Right atrium auricular region (tissue), 2 donors: ENCODE data around the gene STK32B. TPM values are rescaled to one million over a fixed set of nuclear protein-coding genes. Genes with fewer than 3 reads are reported as not detected.

Experiments used
- DNase-seq: peaks from one replicate; pipeline ENCODE4 v3.0.0-alpha.2; 2019; ENCODE audit warnings: low spot score
- H3K27ac ChIP-seq, 2 donors: fragments of 200-600 bp; sonication (generic); 1 replicate in 1 of 2; 2 replicates in 1 of 2; pipeline ENCODE4 v1.5.1; 2016 to 2019
- H3K27me3 ChIP-seq, 2 donors: fragments of 200-600 bp; sonication (generic); one replicate each; pipeline versions ENCODE4 v1.5.1 to v1.6.0; 2017 to 2019
- H3K36me3 ChIP-seq: fragments of 200-600 bp; sonication (generic); one replicate; pipeline ENCODE4 v1.5.1; 2016
- H3K4me1 ChIP-seq, 2 donors: fragments of 200-600 bp; sonication (generic); one replicate each; pipeline versions ENCODE4 v1.5.1 to v1.6.0; 2017 to 2019
- H3K4me3 ChIP-seq, 2 donors: fragments of 200-600 bp; sonication (generic); 1 replicate in 1 of 2; 2 replicates in 1 of 2; pipeline ENCODE4 v1.5.1; 2017 to 2019; ENCODE audit warnings: mild to moderate bottlenecking in 1 of 2, moderate library complexity in 1 of 2
- H3K9me3 ChIP-seq, 2 donors: fragments of 200-600 bp; sonication (generic); one replicate each; pipeline ENCODE4 v1.5.1; 2019
- total RNA-seq, 2 donors: library from RNA; depleted of rRNA; stranded (reverse); fragments of >200 nt; gene quantifications; one replicate each; pipeline ENCODE4 v1.1.0, GENCODE V29; 2016
- TF ChIP-seq, protein P1 (sequence below), 2 donors: fragments of 200-600 bp; sonication (generic); IDR thresholded peaks; one replicate each; pipeline ENCODE4 v1.5.1; 2019; ENCODE audit warnings: antibody characterized with exemption in 2 of 2

Gene STK32B
- total RNA-seq, 2 donors from 2014 or later: 0.31 to 0.59 TPM

- Histone ChIP-seq H3K27me3 (no peaks in the 10 kb centered on the region), H3K4me3 (no peak overlapping the region), H3K9me3 (no peaks in the 10 kb centered on the region), H3K36me3 (no peaks in the 10 kb centered on the region), H3K27ac (no peak overlapping the region), H3K4me1 (no peaks in the 10 kb centered on the region)
- DNase-seq: no peak
- TF ChIP-seq, protein P1, sequence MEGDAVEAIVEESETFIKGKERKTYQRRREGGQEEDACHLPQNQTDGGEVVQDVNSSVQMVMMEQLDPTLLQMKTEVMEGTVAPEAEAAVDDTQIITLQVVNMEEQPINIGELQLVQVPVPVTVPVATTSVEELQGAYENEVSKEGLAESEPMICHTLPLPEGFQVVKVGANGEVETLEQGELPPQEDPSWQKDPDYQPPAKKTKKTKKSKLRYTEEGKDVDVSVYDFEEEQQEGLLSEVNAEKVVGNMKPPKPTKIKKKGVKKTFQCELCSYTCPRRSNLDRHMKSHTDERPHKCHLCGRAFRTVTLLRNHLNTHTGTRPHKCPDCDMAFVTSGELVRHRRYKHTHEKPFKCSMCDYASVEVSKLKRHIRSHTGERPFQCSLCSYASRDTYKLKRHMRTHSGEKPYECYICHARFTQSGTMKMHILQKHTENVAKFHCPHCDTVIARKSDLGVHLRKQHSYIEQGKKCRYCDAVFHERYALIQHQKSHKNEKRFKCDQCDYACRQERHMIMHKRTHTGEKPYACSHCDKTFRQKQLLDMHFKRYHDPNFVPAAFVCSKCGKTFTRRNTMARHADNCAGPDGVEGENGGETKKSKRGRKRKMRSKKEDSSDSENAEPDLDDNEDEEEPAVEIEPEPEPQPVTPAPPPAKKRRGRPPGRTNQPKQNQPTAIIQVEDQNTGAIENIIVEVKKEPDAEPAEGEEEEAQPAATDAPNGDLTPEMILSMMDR (IDR thresholded peaks at IDR 0.05): no peak
These were observed 314.1 kb downstream of the STK32B start for GRCh38 chr4:5365071-5366008.

DNA sequence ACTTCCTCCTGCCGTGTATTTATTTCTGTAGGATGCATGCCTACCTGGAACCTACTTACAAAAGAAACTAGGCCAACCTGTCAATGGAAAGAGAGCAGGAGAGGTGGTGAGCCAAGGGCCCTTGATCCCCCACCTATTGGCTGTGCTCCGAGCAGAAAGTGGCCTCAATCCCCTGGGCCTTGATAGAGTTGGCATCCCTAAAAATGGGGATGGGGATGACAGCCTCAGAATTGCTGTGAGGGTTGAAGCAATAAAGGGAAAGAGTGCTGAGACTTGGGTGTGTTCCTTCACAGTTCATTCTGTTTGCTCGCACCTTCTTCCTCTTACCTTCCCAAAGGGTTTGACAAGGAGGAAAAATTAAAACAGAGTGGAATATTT, 314.7 kb downstream of the STK32B start:
- TF ChIP-seq, protein P1 (IDR thresholded peaks at IDR 0.05): no peak
- Histone ChIP-seq H3K27ac (no peak overlapping the region), H3K36me3 (no peaks in the 10 kb centered on the region), H3K27me3 (no peaks in the 10 kb centered on the region), H3K4me1 (no peaks in the 10 kb centered on the region), H3K9me3 (no peaks in the 10 kb centered on the region), H3K4me3 (no peak overlapping the region)
- no peak for DNase-seq

DNA sequence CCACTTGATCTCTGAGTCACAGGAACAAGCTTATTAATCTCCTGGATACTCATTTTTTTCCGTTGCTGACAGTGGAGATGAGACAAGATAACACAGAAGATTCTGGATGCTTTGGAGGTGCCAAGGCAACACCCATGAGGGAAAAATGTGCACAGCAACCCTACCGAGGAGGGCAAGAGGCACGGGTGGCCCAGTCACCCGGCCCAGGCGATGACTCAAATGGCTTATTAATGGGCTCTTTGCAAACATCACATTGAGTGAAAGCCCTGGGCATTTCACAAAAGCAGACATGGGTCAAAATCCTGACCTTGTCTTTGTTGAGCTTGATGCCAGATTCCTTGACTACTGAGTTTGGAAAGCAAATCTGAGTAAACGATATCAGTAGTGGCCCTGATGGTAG, 315.1 kb downstream of the STK32B start:
- H3K27ac ChIP-seq: no peak overlapping the region
- no peaks in the 10 kb centered on the region for H3K4me1 ChIP-seq
- H3K27me3 ChIP-seq: no peaks in the 10 kb centered on the region
- H3K9me3 ChIP-seq: no peaks in the 10 kb centered on the region
- no peak overlapping the region for H3K4me3 ChIP-seq
- no peak for DNase-seq
- TF ChIP-seq, protein P1 (IDR thresholded peaks at IDR 0.05): no peak
- H3K36me3 ChIP-seq: no peaks in the 10 kb centered on the region

DNA sequence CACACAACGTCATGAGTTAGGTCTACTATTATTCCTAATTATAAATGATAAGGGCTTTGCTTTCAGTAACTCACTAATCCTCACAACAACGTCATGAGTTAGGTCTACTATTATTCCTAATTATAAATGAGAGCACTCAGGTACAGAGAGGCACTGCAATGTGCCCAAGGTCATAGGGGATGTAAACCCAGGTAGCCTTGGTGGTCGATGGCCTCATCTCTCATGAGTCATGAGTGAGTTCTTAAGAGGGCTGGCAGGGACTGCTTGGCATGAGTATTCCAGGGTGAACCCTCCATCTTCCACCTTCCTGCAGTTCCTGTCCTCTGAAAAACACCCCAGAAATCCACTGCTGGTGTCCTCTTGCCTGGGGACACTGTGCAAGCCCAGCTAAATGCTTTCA, 317.1 kb downstream of the STK32B start:
- Histone ChIP-seq H3K9me3 (no peaks in the 10 kb centered on the region), H3K36me3 (no peaks in the 10 kb centered on the region), H3K4me3 (no peak overlapping the region), H3K27ac (no peak overlapping the region), H3K4me1 (no peaks in the 10 kb centered on the region), H3K27me3 (no peaks in the 10 kb centered on the region)
- TF ChIP-seq, protein P1 (IDR thresholded peaks at IDR 0.05): no peak
- no peak for DNase-seq

- TF ChIP-seq, protein P1 (IDR thresholded peaks at IDR 0.05): no peak
- Histone ChIP-seq H3K27me3 (no peaks in the 10 kb centered on the region), H3K4me3 (no peak overlapping the region), H3K4me1 (no peaks in the 10 kb centered on the region), H3K9me3 (no peaks in the 10 kb centered on the region), H3K27ac (no peak overlapping the region), H3K36me3 (no peaks in the 10 kb centered on the region)
- DNase-seq: peak; percentile 7
These were observed 319.0 kb downstream of the STK32B start for GRCh38 chr4:5370286-5370685.
